ENCODE measurements around the gene SH3TC2. TPM values are rescaled to one million over a fixed set of nuclear protein-coding genes. Genes with fewer than 3 reads are reported as not detected.

The SH3TC2 gene
- total RNA-seq, 2 experiments from 2014 or later = not detected

DNA sequence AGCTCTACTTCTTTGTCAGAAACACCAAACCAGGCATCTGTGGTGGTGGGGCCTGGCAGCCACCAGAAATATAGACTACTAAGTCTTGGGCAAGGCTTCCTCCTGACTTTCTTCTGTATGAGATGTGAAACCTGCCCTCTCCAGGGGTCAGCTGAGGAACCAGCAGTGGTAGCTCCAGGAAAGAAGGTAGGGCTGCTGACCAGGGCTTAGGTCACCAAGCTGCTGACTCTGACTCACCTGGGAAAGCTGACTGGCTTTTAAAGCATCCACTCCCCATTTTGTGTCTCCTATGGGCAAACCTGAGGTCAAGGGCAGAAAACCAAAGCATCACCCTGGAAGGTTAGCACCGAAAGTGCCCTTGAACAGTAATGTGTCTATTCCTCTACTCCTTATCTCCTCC is 10.4 kb upstream of the SH3TC2 start:
- DNase-seq (no peak), ATAC-seq (ENCODE audit: low read depth) (no peak)
- Mint-ChIP-seq H3K27me3 (peaks cover 8% of the 10 kb centered on the region), H3K4me1 (no peaks in the 10 kb centered on the region), H3K36me3 (no peaks in the 10 kb centered on the region), H3K4me3 (no peak overlapping the region), H3K27ac (no peak overlapping the region), H3K9me3 (no peaks in the 10 kb centered on the region)
- POLR2A ChIA-PET = no interaction called here

DNA sequence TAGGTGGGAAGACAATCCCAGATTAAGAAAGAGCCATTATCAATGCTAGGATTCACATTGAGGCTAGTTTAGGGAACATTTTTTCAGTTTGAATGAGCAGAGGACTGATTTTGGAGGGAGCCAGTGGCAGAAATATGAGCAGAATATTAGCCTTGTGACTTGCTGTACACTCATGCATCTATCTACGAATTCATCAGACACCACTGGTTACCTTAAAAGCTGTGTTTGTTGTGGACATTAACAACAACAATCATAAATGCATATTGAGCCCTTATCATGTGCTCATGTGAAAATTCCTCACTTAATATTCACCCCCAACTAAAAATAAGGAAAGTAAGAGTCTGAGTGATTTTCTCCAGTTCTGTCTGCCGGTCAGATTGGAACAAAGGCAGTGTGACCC is 9.9 kb upstream of the SH3TC2 start:
- ATAC-seq (ENCODE audit: low read depth) = no peak
- Mint-ChIP-seq H3K4me1 (no peaks in the 10 kb centered on the region), H3K27me3 (peaks cover 8% of the 10 kb centered on the region), H3K4me3 (no peak overlapping the region), H3K36me3 (no peaks in the 10 kb centered on the region), H3K9me3 (no peaks in the 10 kb centered on the region), H3K27ac (no peak overlapping the region)
- DNase-seq = no peak
- POLR2A ChIA-PET = no interaction called here

DNA sequence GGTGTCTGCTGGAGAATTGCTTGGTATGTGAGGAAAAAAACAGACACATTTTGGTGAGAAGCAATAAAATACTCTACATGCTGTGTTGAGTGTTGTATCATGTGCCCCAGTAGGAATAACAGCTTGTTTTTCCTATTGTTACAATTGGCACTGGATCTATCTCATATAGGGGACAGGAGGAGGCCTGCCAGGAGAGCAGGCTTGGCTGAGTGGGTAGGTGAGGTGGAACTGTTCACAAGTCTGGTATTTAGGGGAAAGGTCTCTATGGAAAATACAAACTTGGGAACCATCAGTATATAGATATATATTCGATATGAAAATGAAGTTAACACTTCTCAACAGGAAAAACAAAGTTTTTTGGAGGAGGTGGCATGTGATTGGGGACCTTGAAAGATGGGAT is 9.5 kb upstream of the SH3TC2 start:
- H3K4me1 Mint-ChIP-seq = no peaks in the 10 kb centered on the region
- H3K27ac Mint-ChIP-seq = no peak overlapping the region
- ATAC-seq (ENCODE audit: low read depth) = no peak

DNA sequence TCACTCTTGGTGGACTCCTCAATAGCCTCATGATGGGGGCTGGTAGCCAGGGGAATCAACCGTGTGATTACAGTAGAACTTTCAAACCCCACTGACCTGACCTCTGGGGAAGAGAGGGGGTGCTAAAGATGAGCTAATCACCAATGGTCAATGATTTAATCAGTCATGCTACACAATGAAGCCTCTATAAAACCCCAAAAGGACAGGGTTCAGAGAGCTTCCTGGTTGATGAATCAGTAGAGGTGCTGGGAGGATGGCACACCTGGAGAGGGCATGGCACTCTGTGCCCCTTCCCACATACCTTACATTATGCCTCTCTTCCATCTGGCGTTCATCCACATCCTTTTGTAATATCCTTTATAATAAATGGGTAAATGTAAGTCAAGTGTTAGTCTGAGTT is 8.9 kb upstream of the SH3TC2 start:
- POLR2A ChIA-PET = no interaction called here
- no peaks in the 10 kb centered on the region for H3K36me3 Mint-ChIP-seq
- ATAC-seq (ENCODE audit: low read depth) (no peak), DNase-seq (no peak)
- H3K9me3 Mint-ChIP-seq = no peaks in the 10 kb centered on the region
- H3K27ac Mint-ChIP-seq = no peak overlapping the region
- no peaks in the 10 kb centered on the region for H3K4me1 Mint-ChIP-seq
- H3K27me3 Mint-ChIP-seq = peaks cover 5% of the 10 kb centered on the region
- H3K4me3 Mint-ChIP-seq = no peak overlapping the region

More for the DNA sequence above, 9.5 kb upstream of the SH3TC2 start:
- Mint-ChIP-seq H3K9me3 (no peaks in the 10 kb centered on the region), H3K36me3 (no peaks in the 10 kb centered on the region), H3K27me3 (peaks cover 8% of the 10 kb centered on the region), H3K4me3 (no peak overlapping the region)
- no peak for DNase-seq
- POLR2A ChIA-PET = no interaction called here

DNA sequence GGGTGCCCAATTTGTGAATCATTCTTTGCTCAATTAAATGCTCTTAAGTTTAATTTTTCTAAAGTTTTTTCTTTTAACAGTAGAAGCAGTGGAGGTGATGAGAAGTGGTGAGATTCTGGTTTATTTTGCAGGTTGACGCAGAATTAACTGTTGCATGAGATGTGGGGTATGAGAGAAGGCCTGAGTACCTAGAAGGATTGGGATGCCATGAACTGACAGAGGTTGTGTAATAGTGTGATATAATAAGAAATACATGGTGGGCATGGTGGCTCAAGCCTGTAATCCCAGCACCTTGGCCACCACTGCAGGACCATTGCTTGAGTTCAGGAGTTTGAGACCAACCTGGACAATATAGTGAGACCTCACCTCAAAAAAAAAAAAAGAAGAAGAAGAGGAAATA is 8.4 kb upstream of the SH3TC2 start:
- Mint-ChIP-seq H3K4me3 (no peak overlapping the region), H3K36me3 (no peaks in the 10 kb centered on the region), H3K4me1 (no peaks in the 10 kb centered on the region), H3K9me3 (peaks cover 1% of the 10 kb centered on the region), H3K27ac (no peak overlapping the region), H3K27me3 (peaks cover 5% of the 10 kb centered on the region)
- no peak for ATAC-seq (ENCODE audit: low read depth)
- POLR2A ChIA-PET = no interaction called here
- DNase-seq = no peak

DNA sequence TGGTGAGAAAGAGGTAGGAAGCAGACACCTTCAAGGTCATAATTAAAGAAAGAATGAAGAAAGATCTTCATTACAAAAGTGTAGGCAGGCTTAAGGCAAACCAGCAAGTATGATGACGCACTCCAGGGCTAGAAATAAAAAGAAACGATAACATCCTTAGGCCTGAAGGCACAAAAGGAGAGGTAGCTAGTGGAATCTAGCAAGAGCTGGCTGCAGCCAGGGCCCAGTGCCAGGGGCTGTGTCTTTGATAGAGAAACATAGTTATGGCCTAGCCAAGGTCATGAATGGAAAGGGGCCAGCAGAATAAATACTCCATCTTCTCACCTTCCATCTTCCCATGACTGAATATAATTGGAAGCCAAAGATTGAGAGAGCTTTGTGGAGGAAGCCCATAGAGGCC is 6.8 kb upstream of the SH3TC2 start:
- Mint-ChIP-seq H3K4me3 (no peak overlapping the region), H3K9me3 (peaks cover 1% of the 10 kb centered on the region), H3K27me3 (peaks cover 5% of the 10 kb centered on the region), H3K27ac (no peak overlapping the region), H3K4me1 (no peaks in the 10 kb centered on the region), H3K36me3 (no peaks in the 10 kb centered on the region)
- DNase-seq (no peak), ATAC-seq (ENCODE audit: low read depth) (no peak)
- POLR2A ChIA-PET = no interaction called here

DNA sequence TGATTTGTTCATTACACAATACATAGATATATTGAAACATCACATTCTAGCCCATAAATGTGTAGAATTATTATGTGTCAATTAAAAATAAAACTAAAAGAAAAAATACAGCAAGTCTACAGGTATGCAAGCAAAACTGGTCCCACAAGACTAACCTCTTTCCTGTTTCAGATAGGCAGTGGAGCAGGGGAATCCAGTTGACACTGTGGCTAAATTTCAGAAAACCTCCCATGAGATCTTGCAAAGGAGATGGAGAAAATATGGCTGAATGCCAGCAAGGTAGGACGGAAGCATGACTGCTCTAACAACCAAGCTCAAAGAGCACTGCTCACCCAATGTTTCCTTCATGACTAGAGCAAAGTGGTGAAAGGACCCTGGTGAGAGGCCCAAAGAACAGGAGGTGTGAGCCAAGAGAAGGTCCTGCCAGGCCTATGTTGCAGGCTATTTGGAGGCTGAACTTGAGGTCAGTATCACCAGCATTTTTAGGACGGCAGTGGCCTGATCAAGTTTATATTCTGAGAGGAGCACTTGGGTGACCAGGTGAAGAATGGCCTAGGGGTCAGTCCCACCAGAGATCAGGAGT is 1.1 kb upstream of the SH3TC2 start:
- ATAC-seq (ENCODE audit: low read depth) (no peak), DNase-seq (no peak)
- no peak overlapping the region for H3K4me3 Mint-ChIP-seq
- H3K27me3 Mint-ChIP-seq = peaks cover 10% of the 10 kb centered on the region
- H3K27ac Mint-ChIP-seq = no peak overlapping the region
- H3K36me3 Mint-ChIP-seq = no peaks in the 10 kb centered on the region
- POLR2A ChIA-PET = no interaction called here
- H3K9me3 Mint-ChIP-seq = peaks cover 1% of the 10 kb centered on the region
- H3K4me1 Mint-ChIP-seq = no peaks in the 10 kb centered on the region

DNA sequence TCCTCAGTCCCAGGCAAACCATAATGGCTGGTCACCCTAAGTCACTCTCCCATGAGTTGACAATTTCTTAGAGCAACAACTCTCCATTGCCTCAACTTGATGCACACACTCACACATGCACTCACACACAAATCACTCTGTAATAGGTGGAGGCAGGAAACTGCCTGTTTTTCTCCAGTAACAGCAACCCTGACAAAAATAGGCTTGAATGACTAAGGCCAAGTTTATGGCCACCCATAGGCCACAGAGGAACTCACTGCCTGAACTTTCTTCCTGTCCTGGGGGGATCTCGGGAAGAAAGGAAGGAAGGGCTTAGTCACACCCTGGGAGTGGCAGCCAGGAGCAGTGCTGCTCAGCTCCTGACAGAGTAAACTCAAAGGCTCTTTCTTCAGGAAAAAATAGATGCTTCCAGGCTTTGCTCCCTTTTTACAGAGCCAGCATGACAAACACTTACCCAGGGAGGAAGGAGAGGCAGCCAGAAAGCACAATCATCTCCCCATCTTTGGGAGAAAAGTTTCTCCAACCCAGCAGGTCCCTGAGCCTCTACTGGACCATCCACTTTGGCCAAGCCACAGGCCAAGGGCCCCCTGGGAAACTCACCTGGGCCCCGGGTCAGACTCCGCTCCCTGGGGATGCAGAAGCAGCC is 368 bp downstream of the SH3TC2 start:
- Mint-ChIP-seq H3K36me3 (no peaks in the 10 kb centered on the region), H3K4me3 (no peak overlapping the region), H3K4me1 (no peaks in the 10 kb centered on the region), H3K27me3 (peaks cover 16% of the 10 kb centered on the region), H3K27ac (no peak overlapping the region), H3K9me3 (peaks cover 1% of the 10 kb centered on the region)
- no peak for ATAC-seq (ENCODE audit: low read depth)
- POLR2A ChIA-PET = no interaction called here
- DNase-seq = no peak

DNA sequence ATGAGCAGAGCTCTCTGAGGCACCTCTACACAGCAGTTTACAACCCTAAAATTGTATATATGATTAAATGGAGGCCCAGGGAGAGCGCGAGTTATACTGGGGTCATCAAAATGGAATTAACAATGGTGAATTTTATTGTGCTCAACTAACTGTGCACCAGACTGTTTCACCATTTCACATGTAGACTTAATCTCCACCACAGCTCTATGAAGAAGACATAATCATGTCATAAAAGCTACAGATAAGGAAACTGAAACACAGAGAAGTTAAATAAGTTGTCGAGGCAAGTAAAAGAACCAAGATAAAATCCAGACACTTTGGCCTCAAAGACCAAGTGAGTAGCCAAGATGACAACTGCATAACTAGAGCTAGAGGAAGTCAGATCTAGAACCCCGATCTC is 1.5 kb downstream of the SH3TC2 start:
- Mint-ChIP-seq H3K9me3 (no peaks in the 10 kb centered on the region), H3K4me3 (no peak overlapping the region), H3K36me3 (no peaks in the 10 kb centered on the region), H3K4me1 (no peaks in the 10 kb centered on the region), H3K27me3 (peaks cover 19% of the 10 kb centered on the region), H3K27ac (no peak overlapping the region)
- ATAC-seq (ENCODE audit: low read depth) (no peak), DNase-seq (no peak)
- POLR2A ChIA-PET = no interaction called here

DNA sequence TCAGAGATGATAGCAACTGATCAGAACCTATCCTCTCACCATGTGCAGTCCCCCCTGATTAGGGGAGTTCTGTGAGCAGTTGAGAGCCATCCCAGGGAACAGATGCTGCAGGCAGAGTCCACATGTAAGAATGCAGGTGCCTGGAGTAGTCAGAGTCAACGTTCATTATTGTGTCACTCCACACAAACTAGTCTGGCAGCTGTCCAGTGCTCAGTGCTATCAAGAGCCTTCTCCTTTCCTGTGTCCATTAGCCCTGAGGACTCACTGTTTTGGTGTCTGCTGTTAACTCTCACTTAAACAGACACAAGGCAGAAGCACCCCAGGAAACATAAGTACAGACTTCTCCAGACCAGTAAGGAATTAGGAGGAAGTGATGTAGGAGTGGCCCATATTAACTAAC is 2.5 kb downstream of the SH3TC2 start:
- ATAC-seq (ENCODE audit: low read depth) (no peak), DNase-seq (no peak)
- Mint-ChIP-seq H3K9me3 (no peaks in the 10 kb centered on the region), H3K27ac (no peak overlapping the region), H3K27me3 (peaks cover 19% of the 10 kb centered on the region), H3K4me1 (no peaks in the 10 kb centered on the region), H3K36me3 (no peaks in the 10 kb centered on the region), H3K4me3 (no peak overlapping the region)
- POLR2A ChIA-PET = no interaction called here

DNA sequence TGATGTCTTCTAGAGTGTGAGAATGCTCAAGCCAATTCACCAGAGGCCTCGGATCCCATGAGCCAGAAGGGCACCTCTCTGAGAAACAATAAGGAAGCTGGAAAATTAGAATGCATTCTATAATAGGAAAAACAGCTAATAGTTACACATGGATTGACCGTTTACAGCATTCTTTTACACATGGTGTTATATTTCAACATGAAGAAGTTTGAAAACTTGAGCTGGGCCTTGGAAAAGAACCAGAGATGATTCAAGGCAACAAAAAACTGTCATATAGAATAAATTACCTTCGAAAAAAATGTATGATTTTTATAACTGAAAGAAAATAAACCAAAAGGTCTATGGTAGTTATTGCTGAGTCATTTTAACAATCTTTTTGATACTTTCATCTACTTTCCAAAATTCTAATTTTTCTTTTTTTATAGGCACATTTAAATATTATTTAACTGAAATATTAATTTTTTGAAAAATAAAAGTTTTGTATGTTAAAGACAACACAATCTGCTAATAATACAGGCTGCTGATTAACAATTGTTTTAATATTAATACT is 6.2 kb downstream of the SH3TC2 start:
- Mint-ChIP-seq H3K4me1 (no peaks in the 10 kb centered on the region), H3K9me3 (no peaks in the 10 kb centered on the region), H3K27ac (no peak overlapping the region), H3K4me3 (no peak overlapping the region), H3K27me3 (peaks cover 17% of the 10 kb centered on the region), H3K36me3 (no peaks in the 10 kb centered on the region)
- POLR2A ChIA-PET = no interaction called here
- ATAC-seq (ENCODE audit: low read depth) (no peak), DNase-seq (no peak)

DNA sequence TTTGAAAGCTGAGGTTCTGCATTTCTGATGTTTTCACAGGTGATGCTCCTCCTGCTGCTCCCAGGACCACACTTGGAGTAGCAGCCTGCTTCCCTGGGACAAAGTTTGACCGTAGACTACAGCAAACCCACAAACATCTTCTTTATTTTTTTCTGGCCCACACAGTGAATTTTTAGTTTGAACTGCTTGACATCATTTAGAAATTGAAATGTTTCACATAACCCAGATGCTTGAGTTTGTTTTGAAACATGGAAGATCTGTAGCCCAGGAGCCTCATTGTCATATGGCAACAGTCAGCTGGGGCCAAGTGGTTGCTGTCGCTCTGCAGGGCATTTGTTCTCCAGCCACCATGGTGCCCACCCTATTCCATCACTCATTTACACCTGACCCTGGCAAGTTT is 8.4 kb downstream of the SH3TC2 start:
- no peaks in the 10 kb centered on the region for H3K4me1 Mint-ChIP-seq
- DNase-seq (no peak), ATAC-seq (ENCODE audit: low read depth) (no peak)
- H3K4me3 Mint-ChIP-seq = no peak overlapping the region
- no peaks in the 10 kb centered on the region for H3K9me3 Mint-ChIP-seq
- POLR2A ChIA-PET = no interaction called here
- H3K27me3 Mint-ChIP-seq = peaks cover 14% of the 10 kb centered on the region
- no peak overlapping the region for H3K27ac Mint-ChIP-seq
- no peaks in the 10 kb centered on the region for H3K36me3 Mint-ChIP-seq

DNA sequence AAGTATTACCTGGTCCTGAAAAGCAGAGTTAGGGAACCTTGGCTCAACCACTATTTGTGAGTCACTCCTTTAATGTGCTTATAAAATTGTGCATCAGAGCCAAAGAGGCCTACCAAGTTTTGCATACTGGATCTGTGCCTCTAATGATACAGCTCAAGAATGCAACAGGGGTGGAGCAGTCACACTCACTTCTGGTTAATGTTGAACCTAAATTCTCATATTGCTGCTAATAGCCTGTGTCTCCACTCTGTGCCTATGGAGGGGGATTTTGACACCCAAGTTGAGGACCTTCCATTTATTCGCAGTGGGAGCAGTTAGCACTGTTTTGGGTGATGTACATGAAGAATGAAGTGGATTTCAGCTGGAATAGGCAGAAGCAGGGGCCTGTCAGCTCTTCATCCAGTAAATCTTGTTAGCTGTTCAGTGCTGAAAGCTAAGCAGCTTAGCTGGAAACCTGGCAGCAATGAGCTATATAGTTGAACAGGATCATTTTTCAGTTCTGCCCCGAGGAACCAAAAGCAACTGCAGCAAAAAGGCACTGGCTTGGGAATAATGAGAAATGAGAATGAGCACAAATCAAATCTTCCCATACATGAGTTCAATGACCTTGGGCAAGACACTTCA is 9.7 kb downstream of the SH3TC2 start:
- Mint-ChIP-seq H3K36me3 (no peaks in the 10 kb centered on the region), H3K9me3 (no peaks in the 10 kb centered on the region), H3K27ac (no peak overlapping the region), H3K27me3 (peaks cover 10% of the 10 kb centered on the region), H3K4me1 (no peaks in the 10 kb centered on the region), H3K4me3 (no peak overlapping the region)
- ATAC-seq (ENCODE audit: low read depth) = no peak
- POLR2A ChIA-PET = no interaction called here
- DNase-seq = no peak

DNA sequence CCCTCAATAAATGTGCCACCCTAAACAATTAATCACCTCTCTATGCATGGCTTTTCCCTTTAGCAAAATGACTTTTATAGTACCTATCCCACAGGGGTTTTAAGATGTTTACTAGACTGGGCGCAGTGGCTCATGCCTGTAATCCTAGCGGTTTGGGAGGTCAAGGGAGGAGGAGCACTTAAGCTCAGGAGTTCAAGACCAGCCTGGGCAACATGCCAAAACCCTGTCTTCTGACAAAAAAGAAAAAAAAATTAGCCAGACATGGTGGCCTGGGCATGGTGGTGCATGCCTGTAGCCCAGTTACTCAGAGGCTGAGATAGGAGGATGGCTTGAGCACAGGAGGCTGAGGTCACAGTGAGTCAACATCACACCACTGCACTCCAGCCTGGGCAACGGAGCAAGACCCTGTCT is 13.5 kb downstream of the SH3TC2 start:
- Mint-ChIP-seq H3K36me3 (no peaks in the 10 kb centered on the region), H3K27ac (no peak overlapping the region), H3K4me1 (no peaks in the 10 kb centered on the region), H3K27me3 (peaks cover 13% of the 10 kb centered on the region), H3K9me3 (no peaks in the 10 kb centered on the region), H3K4me3 (no peak overlapping the region)
- DNase-seq (no peak), ATAC-seq (ENCODE audit: low read depth) (no peak)
- POLR2A ChIA-PET = no interaction called here
